ENCODE measurements around the gene NUAK1.

The NUAK1 gene

GRCh38 chr12:106080791-106081170 lies 58.0 kb downstream of the NUAK1 start:
- DNase-seq, result no peak

- DNase-seq, result no peak
These were observed 58.5 kb downstream of the NUAK1 start for GRCh38 chr12:106080041-106080790.

- no peak for DNase-seq
These were observed 59.5 kb downstream of the NUAK1 start for GRCh38 chr12:106079148-106079738.

GRCh38 chr12:106078358-106079010 lies 60.3 kb downstream of the NUAK1 start:
- no peak for DNase-seq

GRCh38 chr12:106074706-106075392 lies 63.9 kb downstream of the NUAK1 start:
- DNase-seq, result no peak

- no peak for DNase-seq
These were observed 64.4 kb downstream of the NUAK1 start for GRCh38 chr12:106074361-106074705.

GRCh38 chr12:106073179-106073578 lies 65.6 kb downstream of the NUAK1 start:
- no peak for DNase-seq

GRCh38 chr12:106072751-106073150 lies 66.0 kb downstream of the NUAK1 start:
- DNase-seq, result no peak

GRCh38 chr12:106071686-106072085 lies 67.1 kb downstream of the NUAK1 start:
- no peak for DNase-seq

GRCh38 chr12:106070611-106071010 lies 68.1 kb downstream of the NUAK1 start:
- no peak for DNase-seq

- DNase-seq, result no peak
These were observed 68.6 kb downstream of the NUAK1 start for GRCh38 chr12:106070147-106070546.

GRCh38 chr12:106068296-106068695 lies 70.5 kb downstream of the NUAK1 start:
- no peak for DNase-seq

- DNase-seq, result no peak
These were observed 71.0 kb downstream of the NUAK1 start for GRCh38 chr12:106067606-106068205.

- DNase-seq, result no peak
These were observed 71.9 kb downstream of the NUAK1 start for GRCh38 chr12:106066726-106067325.

- DNase-seq, result no peak
These were observed 72.6 kb downstream of the NUAK1 start for GRCh38 chr12:106066051-106066705.

- no peak for DNase-seq
These were observed 73.2 kb downstream of the NUAK1 start for GRCh38 chr12:106065506-106065905.

- no peak for DNase-seq
These were observed 74.1 kb downstream of the NUAK1 start for GRCh38 chr12:106064721-106065021.

- DNase-seq, result no peak
These were observed 74.7 kb downstream of the NUAK1 start for GRCh38 chr12:106063826-106064720.

- DNase-seq, result no peak
These were observed 76.1 kb downstream of the NUAK1 start for GRCh38 chr12:106062693-106063092.

GRCh38 chr12:106058256-106059182 lies 80.2 kb downstream of the NUAK1 start:
- DNase-seq, result no peak

Measured in AML-193 (cell line).